SU-DHL-6 (cell line): ENCODE measurements around the gene CHKA.

Source experiments
- CTCF ChIP-seq: fragments of 200-600 bp; sonication (generic); IDR thresholded peaks from one replicate; pipeline ENCODE4 v1.5.1; 2017; ENCODE audit warnings: antibody characterized with exemption, mild to moderate bottlenecking, low read length, moderate library complexity; ENCODE audit not compliant: insufficient read depth, poor library complexity, severe bottlenecking
- EZH2phosphoT487 ChIP-seq: fragments of 200-600 bp; sonication (generic), shearing (Covaris generic); conservative IDR thresholded peaks from 2 replicates; pipeline ENCODE4 v1.6.1; 2018; ENCODE audit warnings: mild to moderate bottlenecking, antibody characterized with exemption, low read length, moderate library complexity, mixed read lengths

DNA sequence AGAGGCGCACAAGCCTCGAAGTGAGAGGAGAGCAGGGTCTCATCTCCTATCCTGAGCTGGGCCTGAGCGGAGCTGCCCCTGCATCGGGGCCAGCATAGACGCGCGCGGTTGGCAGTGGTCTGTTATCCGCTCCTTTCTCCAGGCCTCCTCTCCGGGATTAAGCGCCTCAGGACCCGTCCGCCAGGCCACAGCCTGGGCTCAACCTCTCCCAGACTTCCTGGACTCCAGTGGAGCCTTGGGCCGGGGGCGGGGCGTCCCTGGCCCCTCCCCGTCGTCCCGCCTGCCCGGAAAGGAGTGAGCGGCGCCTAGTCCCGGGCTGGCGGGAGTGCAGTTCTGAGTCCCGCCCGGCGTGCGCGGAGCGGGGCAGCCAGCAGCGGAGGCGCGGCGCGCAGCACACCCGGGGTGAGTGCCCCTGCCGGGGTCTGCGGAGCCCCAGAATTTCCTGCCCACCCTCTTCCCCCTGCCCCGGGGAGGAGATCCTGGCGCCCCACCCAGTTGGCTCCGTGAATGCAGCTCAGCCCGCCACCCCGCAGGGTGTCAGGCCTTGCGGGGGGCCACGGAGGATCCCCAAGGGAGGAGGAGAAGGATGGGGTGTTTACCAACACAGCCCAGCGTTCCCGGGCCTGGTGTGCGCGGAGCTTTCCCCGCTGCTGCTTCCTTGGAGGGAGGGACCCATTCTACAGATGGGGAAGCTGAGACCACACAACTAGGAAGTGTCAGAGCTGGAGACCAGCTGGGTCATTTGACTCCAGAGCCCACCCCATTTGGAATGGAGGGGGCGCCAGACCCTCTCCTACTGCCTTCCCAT is 82.3 kb downstream of the CHKA start, which contains the start of gene TCIRG1:
- no peak for TF ChIP-seq CTCF
- no peak for TF ChIP-seq EZH2phosphoT487
